CD4-positive, alpha-beta T cell treated with Interferon gamma for 1 hour (primary cell): ENCODE data around the gene KRT76.

Experiments used
- DNase-seq: peaks from one replicate; pipeline ENCODE4 v3.0.0-alpha.2; 2020

Gene KRT76

GRCh38 chr12:52776913-52777395 is at the start of gene KRT76:
TSS of gene KRT76 (minus strand) at chr12:52777345. CDS start at chr12:52777291, 54 bp downstream.
- no peak for DNase-seq

- DNase-seq, result no peak
Observed at GRCh38 chr12:52825961-52826360, 48.8 kb upstream of the KRT76 start.

GRCh38 chr12:52824741-52825410 is 47.7 kb upstream of the KRT76 start:
- DNase-seq, result no peak

- DNase-seq, result no peak
Observed at GRCh38 chr12:52823761-52824450, 46.8 kb upstream of the KRT76 start.

- DNase-seq, result no peak
Observed at GRCh38 chr12:52822771-52823510, 45.8 kb upstream of the KRT76 start.

GRCh38 chr12:52821826-52822660 is 44.9 kb upstream of the KRT76 start:
- DNase-seq, result no peak

GRCh38 chr12:52821071-52821730 is 44.1 kb upstream of the KRT76 start:
- DNase-seq, result no peak

GRCh38 chr12:52820521-52820920 is 43.4 kb upstream of the KRT76 start:
- no peak for DNase-seq

GRCh38 chr12:52819731-52820510 is 42.8 kb upstream of the KRT76 start:
- no peak for DNase-seq

- DNase-seq, result no peak
Observed at GRCh38 chr12:52818887-52819420, 41.8 kb upstream of the KRT76 start.

GRCh38 chr12:52818388-52818787 is 41.2 kb upstream of the KRT76 start:
- no peak for DNase-seq

GRCh38 chr12:52817699-52818238 is 40.6 kb upstream of the KRT76 start:
- DNase-seq, result no peak

GRCh38 chr12:52817003-52817698 is 40.0 kb upstream of the KRT76 start:
- DNase-seq, result no peak

- DNase-seq, result no peak
Observed at GRCh38 chr12:52815676-52816588, 38.8 kb upstream of the KRT76 start.

GRCh38 chr12:52815161-52815560 is 38.0 kb upstream of the KRT76 start:
- no peak for DNase-seq

- no peak for DNase-seq
Observed at GRCh38 chr12:52814710-52815155, 37.6 kb upstream of the KRT76 start.

GRCh38 chr12:52813885-52814709 is 37.0 kb upstream of the KRT76 start, which contains the start of gene KRT4:
TSS of gene KRT4 (minus strand) at chr12:52814116. CDS start at chr12:52814058, 58 bp downstream.
- DNase-seq, result no peak
